Stimulated activated CD8-positive, alpha-beta memory T cell treated with anti-CD3 and anti-CD28 coated beads, Interleukin-4, amount 100 ng/mL, for 1 hour (primary cell): ENCODE data around the gene NFYC.

Experiments
- DNase-seq, 2 donors: peaks; one replicate each; pipeline ENCODE4 v3.0.0-alpha.2; 2020; ENCODE audit warnings: low read depth in 2 of 2, low spot score in 1 of 2

The NFYC gene

GRCh38 chr1:40794974-40795715 lies 103.6 kb downstream of the NFYC start:
- DNase-seq, result no peak

DNA sequence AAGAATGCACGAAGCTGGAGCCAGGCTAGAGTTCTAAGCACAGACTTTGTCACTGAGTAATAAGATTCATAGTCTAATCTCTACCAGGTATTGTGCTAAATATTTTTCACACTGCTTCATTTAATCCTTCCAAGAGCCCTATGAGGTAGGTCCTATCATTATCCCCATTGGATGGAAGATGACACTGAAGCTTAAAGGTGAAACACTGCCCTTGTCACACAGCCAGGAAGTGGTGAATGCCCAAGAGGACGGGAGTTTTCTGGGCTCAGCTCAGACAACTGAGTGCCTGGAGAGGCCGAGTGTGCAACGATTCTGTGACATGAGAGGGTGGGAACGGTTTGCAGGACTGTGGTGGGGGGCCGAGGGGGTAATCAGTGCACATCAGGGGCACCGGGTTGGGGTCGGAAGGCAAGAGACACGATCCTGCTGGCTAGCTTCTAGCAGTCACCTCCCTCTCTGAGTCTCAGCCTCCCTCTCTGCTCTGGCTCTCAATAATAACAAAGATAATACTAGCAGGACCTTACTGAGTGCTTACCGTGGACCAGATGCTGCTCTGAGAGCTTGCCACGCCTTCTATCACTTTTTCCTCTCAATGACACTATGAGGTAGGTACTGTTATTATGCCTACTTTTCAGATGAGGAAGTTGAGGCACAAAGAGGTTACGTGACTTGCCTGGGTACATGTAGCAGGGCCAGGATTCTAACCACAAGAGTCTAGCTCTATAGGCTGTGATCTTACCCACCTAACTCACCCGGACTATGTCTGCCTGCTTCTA lies 104.5 kb downstream of the NFYC start:
- no peak for DNase-seq

- no peak for DNase-seq
Observed at GRCh38 chr1:40796939-40797667, 105.6 kb downstream of the NFYC start.

- no peak for DNase-seq
Observed at GRCh38 chr1:40797668-40798010, 106.1 kb downstream of the NFYC start.

DNA sequence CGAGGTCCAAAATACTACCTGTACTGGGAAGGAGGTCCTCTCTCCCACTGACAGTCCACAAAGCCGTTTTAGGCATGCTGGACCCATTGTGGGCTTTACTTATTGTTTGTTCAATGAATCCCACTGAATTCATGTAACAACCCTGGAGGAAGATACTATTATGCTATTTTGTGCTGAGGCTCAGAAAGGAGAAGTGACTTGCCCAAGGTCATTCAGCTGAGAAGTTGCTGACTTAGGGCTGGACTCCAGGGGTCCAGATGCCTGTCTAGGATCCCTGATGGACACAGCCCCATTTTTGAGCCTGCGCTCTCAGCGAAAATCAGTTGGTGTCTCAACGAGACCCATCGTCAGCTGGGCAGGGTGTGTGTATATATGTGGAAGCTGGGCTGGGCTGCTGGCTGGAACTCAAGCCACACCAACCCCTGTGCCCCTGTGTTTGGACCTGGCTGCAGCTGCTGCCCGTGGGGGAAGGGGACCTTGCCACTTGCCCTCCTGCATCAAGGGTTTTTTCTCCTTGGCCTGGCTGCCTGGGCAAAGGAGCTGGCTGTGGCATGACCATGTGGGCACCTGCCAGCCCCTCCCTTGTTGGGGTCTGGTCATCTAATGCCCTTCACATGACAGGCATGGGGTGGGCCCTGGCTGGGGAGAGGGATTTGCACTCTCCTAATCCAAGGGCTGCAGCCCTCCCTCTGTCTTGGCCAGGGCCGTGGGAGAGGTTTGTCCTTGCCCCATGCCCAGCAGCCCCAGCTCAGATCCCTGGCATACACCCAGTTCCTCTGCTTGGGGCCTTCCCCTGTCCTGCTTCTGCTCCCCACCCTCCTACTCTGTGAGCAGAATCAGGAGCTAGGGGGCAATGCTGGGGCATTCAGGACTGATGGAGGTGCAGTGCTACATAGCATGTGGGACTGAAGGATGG lies 107.1 kb downstream of the NFYC start:
- DNase-seq, result no peak

DNA sequence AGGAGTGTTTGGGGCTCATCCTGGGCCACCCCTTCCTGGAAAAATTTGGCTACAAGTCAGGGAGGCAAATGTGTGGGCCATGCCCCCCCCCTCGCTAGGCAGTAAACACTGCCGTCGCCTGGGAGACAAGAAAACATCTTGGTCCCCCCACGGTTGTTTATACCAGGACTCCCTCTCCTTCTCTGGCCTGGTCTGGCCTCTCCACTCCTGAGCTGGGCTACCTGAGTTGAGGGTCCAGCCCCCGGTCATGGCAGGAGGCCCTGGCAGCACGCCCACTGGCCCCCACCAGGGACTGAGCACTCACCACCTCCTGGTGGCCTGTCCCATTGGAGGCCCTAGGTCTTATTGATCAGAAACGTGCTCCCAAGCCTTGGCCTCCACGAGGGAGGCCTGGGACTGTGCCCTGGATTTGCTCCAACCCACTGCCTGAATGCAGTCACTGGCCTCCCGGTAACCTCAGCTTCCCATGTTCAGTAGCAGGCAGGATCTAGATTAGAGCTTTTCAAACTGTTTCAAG lies 107.9 kb downstream of the NFYC start:
- DNase-seq, result no peak

GRCh38 chr1:40801742-40802077 lies 110.2 kb downstream of the NFYC start:
- DNase-seq, result no peak

GRCh38 chr1:40802078-40802741 lies 110.7 kb downstream of the NFYC start:
- peak; percentile 57 to 72 for DNase-seq

- no peak for DNase-seq
Observed at GRCh38 chr1:40802742-40803113, 111.2 kb downstream of the NFYC start.

DNA sequence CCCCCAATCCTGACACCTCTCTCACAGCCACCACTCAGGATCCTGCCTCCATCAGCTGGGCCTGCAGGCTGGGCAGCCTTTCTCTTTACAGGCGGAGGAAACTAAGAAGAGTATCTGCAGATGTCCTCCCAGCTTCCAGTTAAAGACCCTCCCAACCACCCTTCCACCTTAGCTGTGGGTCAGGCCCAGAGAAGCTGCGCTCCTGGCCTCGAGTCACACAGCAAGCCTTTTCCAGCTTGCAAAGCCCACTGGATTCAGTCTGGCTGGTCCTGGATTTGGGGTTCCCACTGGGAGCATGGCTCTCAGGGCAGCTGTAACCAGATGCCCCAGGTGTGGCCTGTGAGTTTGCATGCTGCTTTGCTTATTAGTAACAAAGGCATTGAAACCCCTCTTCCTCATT lies 111.9 kb downstream of the NFYC start:
- no peak for DNase-seq

- no peak for DNase-seq
Observed at GRCh38 chr1:40803902-40804301, 112.4 kb downstream of the NFYC start.

- no peak for DNase-seq
Observed at GRCh38 chr1:40806240-40806639, 114.7 kb downstream of the NFYC start.

DNA sequence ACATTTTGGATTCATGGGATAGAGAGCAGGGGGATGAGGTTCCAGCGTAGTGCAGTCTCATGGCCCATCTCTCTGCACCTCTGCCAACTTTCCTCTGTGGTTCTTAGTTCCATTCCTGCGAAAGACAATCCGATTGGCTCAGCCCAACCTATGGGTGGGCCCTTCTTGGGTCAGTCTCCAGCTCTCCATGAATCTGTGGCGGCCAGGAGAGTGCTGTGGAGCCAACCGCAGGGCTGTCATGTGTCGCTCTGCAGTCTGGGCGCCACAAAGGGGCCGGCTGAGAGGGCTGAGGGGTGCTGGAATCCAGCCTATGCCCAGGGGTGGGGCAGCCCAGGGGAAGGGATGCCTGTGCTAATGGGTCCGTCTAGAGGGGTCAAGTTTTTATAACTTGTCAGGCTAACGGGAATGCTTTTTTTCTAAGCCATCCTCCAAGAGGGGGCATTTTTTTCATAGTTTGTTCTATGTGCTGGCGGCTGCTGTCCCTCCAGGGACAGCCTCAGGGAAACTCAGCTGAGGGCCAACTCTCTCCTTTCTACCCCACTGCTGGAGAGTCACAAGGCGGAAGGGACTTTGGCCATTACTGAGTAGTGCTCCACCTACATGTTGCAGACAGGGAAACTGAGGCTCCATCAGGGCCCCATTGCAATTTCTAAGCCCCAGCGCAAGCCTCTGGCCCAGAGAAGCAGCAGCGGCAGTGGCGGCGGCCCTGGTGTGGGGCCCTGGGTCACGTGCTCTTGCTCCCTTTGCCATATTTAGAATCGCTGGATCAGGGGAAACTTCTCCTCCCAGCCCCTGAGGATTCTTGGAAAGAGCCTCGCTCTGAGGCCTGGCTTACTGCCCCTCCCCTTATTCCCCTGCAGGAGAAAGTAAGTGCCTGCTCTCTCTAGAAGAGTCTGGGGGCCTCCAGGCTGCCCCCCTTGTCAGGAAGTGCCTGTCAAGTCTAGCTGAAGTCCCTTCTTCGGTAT lies 115.5 kb downstream of the NFYC start:
- no peak for DNase-seq

- DNase-seq, result no peak
Observed at GRCh38 chr1:40808002-40808401, 116.5 kb downstream of the NFYC start.

DNA sequence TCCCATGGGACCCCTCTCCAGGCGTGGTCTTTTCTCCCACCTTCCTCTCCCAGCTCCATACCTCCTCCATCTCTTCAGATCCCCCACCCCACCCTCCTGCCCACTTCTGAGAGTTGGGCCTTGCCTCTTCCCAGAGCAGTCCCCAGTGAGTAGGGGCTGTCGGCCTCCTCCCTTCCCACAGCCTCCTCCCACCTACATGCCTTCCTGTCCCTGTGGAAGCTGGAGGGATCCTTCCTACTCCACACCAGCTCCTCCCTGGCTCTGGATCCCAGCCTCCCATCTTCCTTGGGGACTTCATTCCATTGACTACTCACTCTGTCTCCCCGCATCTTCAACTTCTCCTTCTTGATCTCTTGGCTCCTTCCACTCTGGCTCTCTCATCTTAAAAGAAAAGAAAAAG lies 116.9 kb downstream of the NFYC start:
- no peak for DNase-seq

DNA sequence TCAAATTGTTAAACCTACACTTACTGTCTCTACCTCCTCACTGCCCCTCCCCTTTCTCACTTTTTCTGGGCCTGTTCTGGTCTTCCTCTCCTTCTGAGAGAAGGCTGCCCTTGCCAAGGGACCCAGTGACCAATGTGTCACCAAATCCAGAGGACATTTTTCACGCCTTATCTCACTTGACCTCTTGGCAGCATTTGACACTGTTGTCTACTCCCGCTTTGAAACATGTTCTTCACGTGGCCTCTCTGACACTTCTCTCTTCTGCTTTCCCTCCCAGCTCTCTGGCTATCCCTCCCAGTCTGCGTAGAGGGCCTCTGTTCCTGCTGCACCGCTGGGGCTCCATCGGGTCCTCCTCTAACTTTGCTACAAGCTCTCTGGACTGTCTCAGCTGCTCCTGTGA lies 117.4 kb downstream of the NFYC start:
- DNase-seq, result no peak

DNA sequence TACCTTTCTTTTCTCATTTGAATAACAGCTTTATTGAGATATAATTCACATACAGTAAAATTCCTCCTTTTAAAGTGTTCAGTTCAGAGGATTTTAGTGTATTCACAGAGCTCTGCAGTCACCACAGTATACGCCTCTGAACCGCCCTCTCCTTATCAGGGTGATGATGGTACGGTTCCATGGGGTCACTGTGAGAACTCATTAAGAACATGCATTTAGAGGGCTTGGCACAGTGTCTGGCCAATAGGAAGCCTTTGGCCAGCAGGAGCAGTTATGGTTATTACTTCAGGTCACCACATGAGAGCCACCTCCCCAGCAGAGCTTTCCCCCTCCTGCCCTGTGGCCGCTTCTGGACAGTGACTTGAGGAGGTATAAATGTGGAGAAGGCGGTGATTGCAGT lies 119.4 kb downstream of the NFYC start:
- DNase-seq, result no peak

DNA sequence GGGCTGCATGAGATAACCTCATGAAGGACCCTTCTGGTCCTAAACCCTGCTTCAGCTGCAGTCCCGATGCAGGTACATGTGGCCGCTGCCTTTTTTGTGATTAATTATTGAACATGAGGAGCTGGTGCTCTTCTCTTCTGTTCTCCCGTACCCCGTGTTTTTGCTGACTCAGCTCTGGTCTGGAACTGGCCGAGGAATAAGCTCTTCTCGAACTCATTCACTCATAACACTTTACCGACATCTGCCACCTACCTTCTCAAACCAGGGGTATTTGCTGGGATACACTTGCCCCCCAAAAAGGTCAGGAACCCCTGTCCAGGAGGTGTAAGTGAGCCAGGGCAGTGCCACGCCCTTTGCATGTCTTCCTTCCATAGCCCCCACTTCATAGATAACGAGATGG lies 123.9 kb downstream of the NFYC start:
- no peak for DNase-seq

GRCh38 chr1:40817791-40818263 lies 126.3 kb downstream of the NFYC start:
- DNase-seq, result no peak
